Chondrocyte (in vitro differentiated cells): Measurements from ENCODE around the gene TTK. TPM values are rescaled to one million over a fixed set of nuclear protein-coding genes. Genes with fewer than 3 reads are reported as not detected.
A peak's percentile ranks its signal among the peaks of the same experiment; 100 is the strongest.

Source experiments
- DNase-seq: peaks from one replicate; pipeline ENCODE4 v3.0.0; 2021; ENCODE audit warnings: mixed read lengths, low spot score
- H3K27ac Mint-ChIP-seq: one replicate; pipeline ENCODE4 v1.8.0; 2021; ENCODE audit warnings: mild to moderate bottlenecking, moderate library complexity, mixed read lengths; ENCODE audit not compliant: unreplicated experiment
- H3K27me3 Mint-ChIP-seq: 2 replicates; pipeline ENCODE4 v1.8.0; 2021; ENCODE audit warnings: low read depth, mixed read lengths
- H3K36me3 Mint-ChIP-seq: 2 replicates; pipeline ENCODE4 v1.8.0; 2021; ENCODE audit warnings: low read depth, mixed read lengths
- H3K4me1 Mint-ChIP-seq: 2 replicates; pipeline ENCODE4 v1.8.0; 2021; ENCODE audit warnings: low read depth, mild to moderate bottlenecking, mixed read lengths
- H3K4me3 Mint-ChIP-seq: one replicate; pipeline ENCODE4 v1.8.0; 2021; ENCODE audit warnings: mild to moderate bottlenecking, moderate library complexity, mixed read lengths; ENCODE audit not compliant: unreplicated experiment
- H3K9me3 Mint-ChIP-seq: 2 replicates; pipeline ENCODE4 v1.8.0; 2021; ENCODE audit warnings: low read depth, mixed read lengths
- total RNA-seq: library from RNA; stranded (reverse); gene quantifications from 3 replicates; pipeline ENCODE4 v1.2.1, GENCODE V29; 2021
- TF ChIP-seq, protein P1 (sequence below): fragments of 200-600 bp; sonication (generic); IDR thresholded peaks from 2 replicates; pipeline ENCODE4 v1.5.0; 2021; ENCODE audit warnings: antibody characterized with exemption, mild to moderate bottlenecking, moderate library complexity

Gene TTK
- total RNA-seq, 1 donor from 2014 or later, result 3.8 TPM

DNA sequence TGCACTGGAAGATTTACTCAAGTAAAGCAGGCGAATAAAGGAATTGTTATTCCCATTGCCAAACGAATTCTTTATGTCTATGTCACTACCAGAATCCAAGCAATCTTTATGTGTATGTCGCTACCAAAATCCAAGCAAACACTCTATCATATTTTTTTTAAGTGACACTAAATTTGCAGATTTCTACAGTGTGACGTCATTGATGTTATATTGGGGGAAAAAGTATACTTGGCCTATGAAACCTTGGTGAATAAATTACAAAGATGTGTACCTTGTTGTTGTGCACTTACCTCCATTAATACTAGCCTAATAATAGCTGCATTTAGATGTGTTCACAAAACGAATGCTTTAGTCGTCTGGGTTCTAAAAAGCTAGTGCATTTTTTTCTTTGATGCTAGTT, 957 bp downstream of the TTK start:
- no peak for DNase-seq
- H3K27ac Mint-ChIP-seq, result no peak overlapping the region
- H3K36me3 Mint-ChIP-seq, result no peaks in the 10 kb centered on the region
- no peaks in the 10 kb centered on the region for H3K9me3 Mint-ChIP-seq
- H3K4me3 Mint-ChIP-seq, result peak overlapping the region; percentile 89
- TF ChIP-seq, protein P1, sequence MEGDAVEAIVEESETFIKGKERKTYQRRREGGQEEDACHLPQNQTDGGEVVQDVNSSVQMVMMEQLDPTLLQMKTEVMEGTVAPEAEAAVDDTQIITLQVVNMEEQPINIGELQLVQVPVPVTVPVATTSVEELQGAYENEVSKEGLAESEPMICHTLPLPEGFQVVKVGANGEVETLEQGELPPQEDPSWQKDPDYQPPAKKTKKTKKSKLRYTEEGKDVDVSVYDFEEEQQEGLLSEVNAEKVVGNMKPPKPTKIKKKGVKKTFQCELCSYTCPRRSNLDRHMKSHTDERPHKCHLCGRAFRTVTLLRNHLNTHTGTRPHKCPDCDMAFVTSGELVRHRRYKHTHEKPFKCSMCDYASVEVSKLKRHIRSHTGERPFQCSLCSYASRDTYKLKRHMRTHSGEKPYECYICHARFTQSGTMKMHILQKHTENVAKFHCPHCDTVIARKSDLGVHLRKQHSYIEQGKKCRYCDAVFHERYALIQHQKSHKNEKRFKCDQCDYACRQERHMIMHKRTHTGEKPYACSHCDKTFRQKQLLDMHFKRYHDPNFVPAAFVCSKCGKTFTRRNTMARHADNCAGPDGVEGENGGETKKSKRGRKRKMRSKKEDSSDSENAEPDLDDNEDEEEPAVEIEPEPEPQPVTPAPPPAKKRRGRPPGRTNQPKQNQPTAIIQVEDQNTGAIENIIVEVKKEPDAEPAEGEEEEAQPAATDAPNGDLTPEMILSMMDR, result no peak
- H3K27me3 Mint-ChIP-seq, result no peaks in the 10 kb centered on the region
- peaks cover 24% of the 10 kb centered on the region for H3K4me1 Mint-ChIP-seq

DNA sequence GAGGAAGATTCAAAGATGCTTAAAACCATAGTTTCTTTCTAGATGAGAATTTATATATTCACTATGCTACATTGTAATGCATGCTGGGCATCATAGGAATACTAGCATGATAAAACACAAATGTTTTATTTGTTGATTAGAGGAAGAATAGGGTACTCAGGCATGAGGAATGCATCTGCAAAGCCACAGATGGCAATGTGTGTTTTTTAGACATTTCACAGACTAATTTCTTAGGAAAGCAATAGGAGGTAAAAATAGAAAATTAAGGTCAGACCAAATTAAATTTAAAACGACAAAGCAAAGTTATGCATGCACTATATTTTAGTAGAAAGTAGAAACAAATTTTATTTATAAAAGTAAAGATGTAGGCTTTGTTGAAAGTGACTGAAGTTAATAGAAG, 2.1 kb downstream of the TTK start:
- Mint-ChIP-seq H3K36me3 (no peaks in the 10 kb centered on the region), H3K27ac (no peak overlapping the region), H3K4me3 (no peak overlapping the region)

DNA sequence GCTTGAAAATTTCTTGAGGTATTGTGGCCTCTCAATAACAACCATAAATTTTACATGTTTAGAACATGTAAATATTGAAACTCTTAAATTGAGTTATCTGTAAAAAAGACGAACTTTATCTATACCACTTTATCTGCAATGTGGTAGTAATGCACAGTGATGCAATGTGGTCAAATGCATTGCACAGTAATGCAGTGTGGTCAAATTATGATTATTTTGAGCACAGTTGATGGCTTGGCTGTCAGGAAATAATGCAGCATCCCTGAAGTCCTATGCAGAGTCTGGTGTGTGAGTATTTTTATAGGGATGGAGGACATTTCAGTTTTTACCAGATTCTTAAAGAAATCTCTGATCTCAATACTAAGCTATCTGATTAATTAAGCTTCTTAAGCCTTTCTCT, 5.1 kb downstream of the TTK start:
- H3K36me3 Mint-ChIP-seq, result peaks cover 2% of the 10 kb centered on the region
- H3K4me1 Mint-ChIP-seq, result peaks cover 18% of the 10 kb centered on the region
- DNase-seq, result no peak
- TF ChIP-seq, protein P1, result no peak
- no peak overlapping the region for H3K4me3 Mint-ChIP-seq
- no peaks in the 10 kb centered on the region for H3K27me3 Mint-ChIP-seq
- H3K9me3 Mint-ChIP-seq, result no peaks in the 10 kb centered on the region
- no peak overlapping the region for H3K27ac Mint-ChIP-seq

More for the DNA sequence above, 2.1 kb downstream of the TTK start:
- Mint-ChIP-seq H3K27me3 (no peaks in the 10 kb centered on the region), H3K4me1 (peaks cover 24% of the 10 kb centered on the region), H3K9me3 (no peaks in the 10 kb centered on the region)
- TF ChIP-seq, protein P1, result no peak
- DNase-seq, result no peak

DNA sequence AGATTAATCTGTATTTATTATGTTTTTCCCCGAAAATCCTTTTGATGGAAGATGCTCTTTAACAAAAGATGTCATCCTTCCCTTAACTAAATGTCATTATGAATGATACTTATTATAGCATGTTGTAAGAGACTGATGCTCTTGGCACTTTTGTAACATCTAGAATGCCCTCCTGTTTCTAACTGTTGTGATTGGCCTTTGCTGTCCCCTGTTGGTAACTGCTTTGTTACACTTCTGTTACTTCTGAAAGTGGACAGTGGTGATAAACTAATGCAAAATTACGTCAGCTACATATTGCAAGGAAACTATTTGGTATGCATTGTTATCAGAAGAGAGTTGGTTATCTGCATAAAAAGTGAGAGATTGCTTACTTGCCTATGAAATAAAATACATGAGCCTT, 5.8 kb downstream of the TTK start:
- H3K9me3 Mint-ChIP-seq, result no peaks in the 10 kb centered on the region
- no peak overlapping the region for H3K27ac Mint-ChIP-seq
- peaks cover 2% of the 10 kb centered on the region for H3K36me3 Mint-ChIP-seq
- no peaks in the 10 kb centered on the region for H3K27me3 Mint-ChIP-seq
- peaks cover 10% of the 10 kb centered on the region for H3K4me1 Mint-ChIP-seq
- DNase-seq, result no peak
- no peak overlapping the region for H3K4me3 Mint-ChIP-seq
- TF ChIP-seq, protein P1, result no peak

DNA sequence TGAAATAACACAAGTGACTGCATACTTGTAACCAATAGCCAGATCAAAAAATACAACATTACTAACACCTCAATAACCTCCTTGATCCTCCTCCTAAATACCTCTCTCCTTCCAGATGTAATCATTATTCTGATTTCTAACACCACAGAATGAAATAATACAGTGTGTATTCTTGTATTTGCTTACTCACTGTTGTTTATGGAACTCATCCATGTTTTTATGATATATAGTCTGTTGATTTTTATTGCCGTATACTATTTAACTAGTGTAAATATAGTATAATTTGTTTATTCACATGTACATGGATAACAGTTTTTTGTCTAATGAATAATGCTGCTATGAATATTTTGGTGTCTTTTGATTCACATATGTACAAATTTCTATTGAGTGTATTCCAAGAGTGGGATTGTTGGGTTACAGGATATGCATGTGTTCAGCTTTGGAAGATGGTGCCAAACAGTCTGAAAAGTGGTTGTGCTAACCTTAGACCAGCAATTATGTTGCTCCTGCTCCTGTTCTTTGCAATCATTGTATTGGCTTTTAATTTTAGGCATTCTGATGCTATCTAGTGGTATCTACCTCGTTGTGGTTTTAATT, 11.5 kb downstream of the TTK start:
- TF ChIP-seq, protein P1, result no peak
- Mint-ChIP-seq H3K27me3 (no peaks in the 10 kb centered on the region), H3K27ac (no peak overlapping the region), H3K4me1 (no peaks in the 10 kb centered on the region), H3K4me3 (no peak overlapping the region), H3K9me3 (no peaks in the 10 kb centered on the region), H3K36me3 (peaks cover 2% of the 10 kb centered on the region)
- DNase-seq, result no peak
